GM19468 (cell line): ENCODE results near the gene MMP15.
"Not testable (repeated sequence)": the region's sequence is repeated elsewhere in the genome, so short reads cannot be mapped to it uniquely, and the experiment has no call there.

Experiments used
- ATAC-seq: cut with Tn5 transposase; IDR thresholded peaks from one replicate; pipeline ENCODE4 v1.9.1; 2021; ENCODE audit warnings: mild to moderate bottlenecking, moderate library complexity, moderate number of reproducible peaks; ENCODE audit not compliant: unreplicated experiment; ENCODE audit errors: extremely low read depth

Gene MMP15

DNA sequence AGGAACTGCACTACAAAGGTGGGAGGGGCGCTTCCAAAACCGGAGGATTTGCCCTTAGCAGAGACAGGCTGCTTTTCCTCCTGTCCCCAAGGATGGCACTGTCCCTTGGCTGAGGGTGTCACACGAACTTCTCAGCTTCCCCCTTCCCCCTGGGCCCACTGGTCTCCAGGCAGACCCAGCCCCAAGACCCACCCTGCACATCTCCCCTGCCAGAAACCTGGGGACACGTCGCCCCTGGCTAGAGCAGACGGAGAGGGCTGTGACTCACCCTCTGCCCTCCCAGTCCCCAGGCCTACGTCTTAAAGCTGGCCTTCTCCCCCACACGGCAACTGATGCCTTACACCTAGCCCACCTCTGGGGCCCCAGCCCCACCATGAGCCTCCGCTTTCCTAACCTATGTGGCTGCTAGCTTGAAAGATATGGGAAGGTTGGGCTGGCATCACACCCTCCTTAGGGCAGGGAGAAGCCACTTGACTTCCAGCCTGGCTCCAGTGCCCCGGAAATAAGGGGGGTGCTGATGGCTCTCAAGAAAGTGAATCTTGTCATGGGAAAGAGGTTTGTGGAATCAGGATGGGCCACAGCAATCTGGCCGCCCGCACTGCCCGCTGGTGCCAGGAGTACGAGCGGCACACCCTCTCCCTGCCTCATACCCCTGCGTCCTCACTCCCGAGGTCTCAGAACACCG, 29.7 kb upstream of the MMP15 start:
- no peak for ATAC-seq

GRCh38 chr16:57996406-57997175, 29.0 kb upstream of the MMP15 start:
- ATAC-seq: no peak

DNA sequence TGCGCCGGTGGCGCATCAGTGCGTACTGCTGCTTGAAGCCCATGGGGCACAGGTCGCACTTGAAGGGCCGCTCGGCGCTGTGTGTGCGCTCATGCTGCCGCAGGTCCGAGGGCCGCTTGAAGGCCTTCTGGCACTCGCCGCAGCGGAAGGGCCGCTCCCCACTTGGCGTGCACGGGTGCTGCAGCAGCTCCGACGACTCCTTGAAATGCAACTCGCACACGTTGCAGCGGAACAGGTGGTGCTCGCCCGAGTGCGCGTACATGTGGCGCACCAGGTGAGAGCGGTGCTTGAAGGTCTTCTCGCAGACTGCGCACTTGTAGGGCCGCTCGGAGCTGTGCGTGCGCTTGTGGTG, 28.4 kb upstream of the MMP15 start:
- no peak for ATAC-seq

DNA sequence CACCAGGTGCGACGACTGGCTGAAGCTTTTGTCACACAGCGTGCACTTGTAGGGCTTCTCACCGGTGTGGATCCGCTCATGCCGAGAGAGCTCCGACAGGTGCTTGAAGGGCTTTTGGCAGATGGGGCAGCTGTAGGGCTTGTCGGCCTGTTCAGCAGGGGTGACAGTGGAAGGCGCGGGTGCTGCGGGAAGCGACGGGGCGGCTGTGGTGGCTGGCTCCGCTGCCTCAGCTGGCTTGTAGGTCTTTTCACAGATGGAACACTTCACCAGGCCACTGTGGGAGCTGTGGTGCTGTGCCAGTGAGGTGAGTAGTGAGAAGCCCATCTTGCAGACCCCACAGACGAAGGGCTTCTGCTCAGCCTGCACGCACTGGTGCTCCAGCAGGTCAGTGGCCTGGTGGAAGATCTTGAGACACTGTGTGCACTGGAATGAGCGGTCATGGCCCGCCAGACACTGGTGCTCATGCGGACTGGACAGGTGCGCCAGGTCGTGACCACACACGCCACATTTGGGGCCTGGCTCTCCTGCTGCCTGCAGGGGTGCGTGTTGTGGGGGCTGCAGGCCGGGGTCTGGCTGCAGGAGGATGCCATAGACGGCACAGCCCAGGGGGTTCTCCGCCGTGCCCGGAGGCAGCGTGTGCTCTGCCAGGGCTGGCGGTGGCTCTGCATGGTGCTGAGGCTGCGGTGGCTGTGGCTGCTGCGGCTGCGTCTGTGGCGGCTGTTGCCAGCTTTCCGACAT, 27.9 kb upstream of the MMP15 start:
- ATAC-seq: no peak

DNA sequence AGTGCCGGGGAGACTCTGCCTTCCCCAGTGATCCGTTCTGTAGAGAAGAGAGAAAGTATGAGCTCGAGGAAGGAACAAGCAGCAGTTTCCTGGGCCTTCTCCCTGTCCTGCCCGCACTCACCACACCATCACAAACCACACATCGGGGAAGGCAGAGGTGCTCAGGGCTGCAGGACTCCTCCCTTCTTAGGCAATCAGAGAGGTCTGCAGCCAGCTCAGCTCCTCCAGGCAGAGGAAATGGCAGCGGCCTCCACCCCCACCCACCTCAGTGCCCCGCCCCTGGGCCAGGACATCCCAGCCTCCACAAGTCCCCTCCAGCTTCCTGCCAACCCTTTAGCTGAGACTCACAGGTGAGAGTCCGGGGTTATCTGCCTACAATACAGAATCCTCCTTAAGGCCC, 27.1 kb upstream of the MMP15 start:
- ATAC-seq: no peak

DNA sequence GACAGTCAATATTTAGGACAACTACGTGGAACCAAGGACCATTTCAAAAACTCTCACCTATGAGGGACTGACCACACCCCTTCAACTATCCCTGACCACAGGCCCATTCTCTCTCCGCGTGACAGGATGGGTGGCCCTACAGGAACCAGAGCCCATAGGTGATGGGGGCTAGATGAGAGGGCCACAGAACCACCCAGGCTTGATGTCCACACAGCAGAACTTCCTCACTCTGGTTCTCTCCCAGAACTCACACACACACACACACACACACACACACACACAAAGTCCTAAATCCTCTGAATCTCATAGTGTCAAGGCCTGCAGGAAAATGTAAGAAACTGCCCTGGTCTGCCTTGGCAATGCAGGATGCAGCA, 26.6 kb upstream of the MMP15 start:
- ATAC-seq: no peak

- no peak for ATAC-seq
These were observed 26.1 kb upstream of the MMP15 start for GRCh38 chr16:57999366-57999970.

GRCh38 chr16:57999971-58000705, 25.4 kb upstream of the MMP15 start, which contains the start of gene ZNF319:
ZNF319 (minus strand) TSS chr16:58000672; CDS start chr16:57998265, 2,407 bp downstream.
- ATAC-seq: peak; percentile 10

- peak; percentile 76 for ATAC-seq
These were observed 24.6 kb upstream of the MMP15 start, which contains the start of gene USB1 for GRCh38 chr16:58000706-58001676. USB1 (plus strand) TSS chr16:58001407; CDS start chr16:58001484, 77 bp downstream.

DNA sequence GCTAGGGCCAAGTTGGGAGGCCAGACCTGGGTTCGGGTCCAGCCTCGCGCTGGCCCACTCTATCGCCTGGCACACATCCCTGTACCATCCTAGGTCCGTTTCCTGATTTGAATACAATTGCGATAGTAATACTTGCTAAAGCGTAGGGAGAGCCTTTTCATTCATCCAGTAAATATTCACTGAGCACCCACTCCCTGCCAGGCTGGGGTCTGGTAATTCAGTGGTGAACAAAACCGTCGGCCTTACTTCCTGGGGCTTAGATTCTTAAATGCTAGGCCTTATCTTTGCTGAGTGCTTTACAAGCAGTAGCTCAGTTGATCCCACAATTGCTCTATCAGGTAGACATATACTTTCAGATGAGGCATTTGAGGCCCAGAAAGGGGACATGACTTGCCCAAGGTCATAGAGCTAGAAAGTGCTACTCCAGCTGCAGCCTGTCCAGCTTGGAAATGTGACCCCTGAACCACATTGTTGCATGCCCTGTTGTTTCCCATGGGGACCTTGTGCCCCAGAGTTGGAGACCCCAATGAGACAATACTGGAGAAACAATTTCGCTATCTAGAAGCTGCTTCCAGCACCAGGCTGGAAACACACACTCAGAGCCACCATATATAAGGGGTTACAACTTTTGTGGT, 23.7 kb upstream of the MMP15 start:
- no peak for ATAC-seq

DNA sequence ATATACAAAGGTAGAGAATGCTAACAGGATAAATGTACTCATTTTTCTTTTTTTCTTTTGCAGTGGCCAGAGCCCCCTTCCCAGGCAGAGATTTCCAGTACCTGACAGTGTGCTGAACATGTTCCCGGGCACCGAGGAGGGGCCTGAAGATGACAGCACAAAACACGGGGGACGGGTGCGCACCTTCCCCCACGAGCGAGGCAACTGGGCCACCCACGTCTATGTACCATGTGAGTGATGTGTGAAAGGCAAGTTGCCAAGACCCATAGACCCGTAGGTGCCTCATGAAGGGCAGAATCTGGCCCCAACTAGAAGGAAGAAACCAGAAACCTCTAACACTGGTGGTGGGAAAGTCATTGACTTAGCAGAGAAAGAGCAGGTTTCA, 23.1 kb upstream of the MMP15 start:
- no peak for ATAC-seq

- no peak for ATAC-seq
These were observed 22.6 kb upstream of the MMP15 start for GRCh38 chr16:58002936-58003335.

DNA sequence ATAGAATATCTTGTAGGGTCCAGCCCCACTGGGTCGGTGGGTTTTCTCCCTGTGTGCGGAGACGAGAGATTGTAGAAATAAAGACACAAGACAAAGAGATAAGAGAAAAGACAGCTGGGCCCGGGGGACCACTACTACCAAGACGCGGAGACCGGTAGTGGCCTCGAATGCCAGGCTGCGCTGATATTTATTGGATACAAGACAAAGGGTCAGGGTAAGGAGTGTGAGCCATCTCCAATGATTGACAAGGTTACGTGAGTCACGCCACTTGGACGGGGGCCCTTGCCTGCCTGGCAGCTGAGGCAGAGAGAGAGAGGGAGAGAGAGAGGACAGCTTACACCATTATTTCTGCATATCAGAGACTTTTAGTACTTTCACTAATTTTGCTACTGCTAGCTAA, 20.8 kb upstream of the MMP15 start:
- not testable (repeated sequence) for ATAC-seq

- no peak for ATAC-seq
These were observed 15.6 kb upstream of the MMP15 start for GRCh38 chr16:58009856-58010416.

GRCh38 chr16:58010886-58011285, 14.7 kb upstream of the MMP15 start:
- no peak for ATAC-seq

GRCh38 chr16:58011652-58012051, 13.9 kb upstream of the MMP15 start:
- no peak for ATAC-seq

DNA sequence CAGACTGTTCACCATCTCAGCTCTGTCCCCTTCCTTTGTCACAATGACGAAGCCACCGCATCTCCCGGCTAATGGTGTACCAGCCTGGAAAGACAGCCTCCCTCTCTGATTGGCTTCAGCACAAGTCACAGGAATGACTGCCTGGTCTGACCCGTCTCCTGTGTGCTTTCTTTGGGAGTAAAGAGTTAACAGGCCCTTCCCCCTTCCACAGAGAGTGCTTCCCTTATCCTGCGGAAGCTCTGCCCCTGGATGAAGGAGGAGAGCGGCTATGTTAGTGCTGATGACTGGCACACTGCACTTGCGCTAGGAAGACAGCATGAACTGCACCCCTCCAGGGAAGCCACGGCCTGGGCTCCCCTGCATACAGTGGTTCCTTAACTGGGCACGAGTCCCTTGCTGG, 13.1 kb upstream of the MMP15 start:
- ATAC-seq: no peak
